Dedifferentiated amniotic fluid mesenchymal stem cell (primary cell): ENCODE results near the gene TRIM71.
"Not testable (repeated sequence)": the region's sequence is repeated elsewhere in the genome, so short reads cannot be mapped to it uniquely, and the experiment has no call there.

ENCODE experiments used
- DNase-seq: peaks from one replicate; pipeline ENCODE4 v3.0.0-alpha.2; 2016; ENCODE audit errors: extremely low spot score

TRIM71 gene

DNA sequence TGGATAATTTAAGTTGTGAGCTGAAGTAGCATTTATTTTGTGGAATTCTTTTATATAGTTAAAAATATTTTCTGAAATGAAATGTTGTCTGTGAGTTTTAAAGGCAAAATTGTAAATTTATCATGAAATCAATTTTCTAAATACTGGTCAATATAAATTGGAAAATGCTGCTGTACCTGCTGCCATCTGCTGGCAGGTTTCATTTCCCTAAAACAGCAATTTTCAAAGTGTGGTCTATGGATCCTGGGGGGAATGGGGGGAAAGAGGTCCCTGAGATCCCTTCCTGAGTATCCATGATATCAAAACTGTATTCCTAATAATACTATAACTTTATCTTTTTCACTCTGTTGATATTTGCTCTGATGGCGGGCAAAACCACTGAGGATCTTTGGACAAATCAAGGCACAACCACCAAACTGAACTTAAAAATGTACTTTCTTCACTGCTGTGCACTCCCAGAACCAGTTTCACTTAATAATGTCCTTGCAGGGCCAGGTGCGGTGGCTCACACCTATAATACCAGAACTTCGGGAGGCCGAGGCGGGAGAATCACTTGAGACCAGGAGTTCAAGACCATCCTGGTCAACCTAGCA lies 116.4 kb downstream of the TRIM71 start:
- DNase-seq, result peak; percentile 22

DNA sequence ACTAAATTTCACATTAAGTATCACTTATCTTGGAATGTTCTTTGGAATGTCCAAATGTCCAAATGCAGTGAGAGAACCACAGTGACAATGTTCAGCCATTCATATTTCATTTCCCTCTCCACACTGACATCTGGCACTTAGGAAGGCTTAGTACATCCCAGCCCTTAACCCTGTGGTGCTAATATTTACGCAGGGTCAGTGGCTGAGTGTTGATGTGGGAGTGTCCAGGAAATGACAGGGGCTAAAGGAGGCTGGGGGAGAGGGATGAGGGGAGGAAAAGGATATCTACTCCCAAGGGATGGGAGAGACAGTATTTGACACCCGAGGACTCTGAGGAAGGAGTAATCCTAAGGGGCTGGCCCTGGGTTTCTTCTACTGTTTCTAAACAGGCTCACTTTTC lies 119.5 kb downstream of the TRIM71 start:
- no peak for DNase-seq

DNA sequence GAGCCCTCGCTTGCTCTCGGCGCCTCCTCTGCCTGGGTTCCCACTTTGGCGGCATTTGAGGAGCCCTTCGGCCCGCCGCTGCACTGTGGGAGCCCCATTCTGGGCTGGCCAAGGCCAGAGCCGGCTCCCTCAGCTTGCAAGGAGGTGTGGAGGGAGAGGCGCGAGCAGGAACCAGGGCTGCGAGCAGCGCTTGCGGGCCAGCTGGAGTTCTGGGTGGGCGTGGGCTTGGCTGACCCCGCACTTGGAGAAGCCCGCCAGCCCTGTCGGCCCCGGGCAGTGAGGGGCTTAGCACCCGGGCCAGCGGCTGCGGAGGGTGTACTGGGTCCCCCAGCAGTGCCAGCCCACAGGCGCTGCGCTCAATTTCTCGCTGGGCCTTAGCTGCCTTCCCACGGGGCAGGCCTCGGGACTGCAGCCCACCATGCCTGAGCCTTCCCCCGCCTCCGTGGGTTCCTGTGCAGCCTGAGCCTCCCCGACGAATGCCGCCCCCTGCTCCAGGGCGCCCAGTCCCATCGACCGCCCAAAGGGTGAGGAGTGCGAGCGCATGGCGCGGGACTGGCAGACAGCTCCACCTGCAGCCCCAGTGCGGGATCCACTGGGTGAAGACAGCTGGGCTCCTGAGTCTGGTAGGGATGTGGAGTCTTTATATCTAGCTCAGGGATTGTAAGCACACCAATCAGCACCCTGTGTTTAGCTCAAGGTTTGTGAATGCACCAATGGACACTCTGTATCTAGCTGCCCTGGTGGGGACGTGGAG lies 121.9 kb downstream of the TRIM71 start:
- not testable (repeated sequence) for DNase-seq

DNA sequence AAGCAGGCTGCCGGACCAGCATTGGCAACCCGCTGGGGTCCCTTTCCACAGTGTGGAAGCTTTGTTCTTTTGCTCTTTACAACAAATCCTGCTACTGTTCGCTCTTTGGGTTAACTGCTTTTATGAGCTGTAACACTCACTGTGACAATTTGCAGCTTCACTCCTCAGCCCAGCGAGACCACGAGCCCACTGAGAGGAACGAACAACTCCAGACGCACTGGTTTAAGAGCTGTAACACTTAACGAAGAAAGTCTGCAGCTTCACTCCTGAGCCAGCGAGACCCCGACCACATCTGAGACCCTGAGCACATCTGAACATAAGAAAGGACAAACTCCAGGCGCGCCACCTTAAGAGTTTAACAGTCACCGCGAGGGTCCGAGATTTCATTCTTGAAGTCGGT lies 122.9 kb downstream of the TRIM71 start:
- DNase-seq, result no peak

DNA sequence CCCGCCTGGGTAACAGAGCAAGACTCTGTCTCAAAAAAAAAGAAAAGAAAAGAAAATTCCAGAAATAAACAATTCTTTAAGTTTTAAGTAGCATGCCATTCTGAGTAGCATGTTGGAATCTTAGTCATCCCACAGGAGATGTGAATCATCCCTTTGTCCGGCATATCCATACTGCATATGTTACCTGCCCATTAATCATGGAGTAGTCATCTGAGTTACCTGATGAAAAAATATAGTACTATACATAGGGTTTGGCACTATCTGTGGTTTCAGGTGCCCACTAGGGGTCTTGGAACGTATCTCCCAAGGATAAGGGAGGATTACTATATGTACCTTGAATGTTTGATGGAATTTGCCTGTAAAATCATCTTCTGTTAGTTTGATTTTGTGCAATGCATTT lies 127.3 kb downstream of the TRIM71 start:
- no peak for DNase-seq

DNA sequence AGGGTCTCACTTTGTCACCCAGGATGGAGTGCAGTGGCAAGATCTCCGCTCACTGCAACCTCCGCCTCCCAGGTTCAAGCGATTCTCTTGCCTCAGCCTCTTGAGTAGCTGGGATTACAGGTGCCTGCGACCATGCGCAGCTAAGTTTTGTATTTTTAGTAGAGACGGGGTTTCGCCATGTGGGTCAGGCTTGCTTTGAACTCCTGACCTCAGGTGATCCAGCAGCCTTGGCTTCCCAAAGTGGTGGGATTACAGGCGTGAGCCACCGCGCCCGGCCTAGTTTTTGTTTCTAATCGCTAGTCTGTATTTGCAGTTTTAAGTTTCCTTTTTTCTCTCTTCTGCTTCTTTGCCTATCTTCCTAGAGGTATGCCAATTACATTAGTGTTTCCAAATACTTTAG lies 127.8 kb downstream of the TRIM71 start:
- not testable (repeated sequence) for DNase-seq

DNA sequence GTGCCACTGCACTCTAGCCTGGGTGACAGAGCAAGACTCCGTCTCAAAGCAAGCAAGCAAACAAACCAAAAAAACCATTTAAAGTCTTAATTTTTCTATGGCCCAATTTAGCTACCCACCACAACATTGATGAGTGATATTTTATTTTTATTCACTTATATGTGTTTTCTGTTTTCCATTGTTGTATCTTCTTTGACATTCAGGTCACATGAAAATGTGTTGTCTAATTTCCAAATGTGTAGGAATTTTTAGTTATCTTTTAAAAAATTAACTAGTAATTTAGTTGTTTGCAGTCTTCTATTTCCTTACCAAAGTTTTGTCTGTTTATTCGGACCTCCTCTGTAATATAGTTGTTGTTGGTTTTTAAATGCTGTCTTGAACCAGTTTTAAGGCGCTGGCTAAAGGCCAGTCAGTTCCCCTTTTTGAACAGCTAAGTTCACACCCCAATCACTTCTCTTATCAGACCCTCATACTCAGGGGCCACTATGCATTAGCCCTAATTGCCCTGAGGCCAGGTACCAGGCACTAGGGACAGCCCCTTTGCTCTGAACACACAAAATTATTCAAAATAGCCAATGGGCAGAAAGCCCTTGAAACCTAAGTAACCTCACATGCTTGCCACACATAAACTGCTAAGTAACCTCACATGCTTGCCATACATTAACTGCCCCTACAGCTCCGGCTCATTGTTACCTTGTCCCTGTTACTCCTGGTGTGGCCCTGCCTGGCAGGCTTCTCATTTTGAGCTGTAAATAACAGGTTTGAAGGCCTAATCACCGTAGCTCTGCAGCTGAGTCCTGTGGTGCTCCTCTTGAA lies 129.4 kb downstream of the TRIM71 start:
- DNase-seq, result no peak
